ENCODE data around the gene TTC9. TPM values are rescaled to one million over a fixed set of nuclear protein-coding genes. Genes with fewer than 3 reads are reported as not detected.

The TTC9 gene
- total RNA-seq (2022; extraction: Qiagen RNA extraction; ENCODE audit: low read depth) = 1.7 to 2.6 TPM (median 2.0 TPM) in 5 replicates

GRCh38 chr14:70641548-70642302, at the start of gene TTC9:
Gene TTC9, plus strand, starts transcription at chr14:70641916. Its CDS starts 214 bp downstream, at chr14:70642130.

GRCh38 chr14:70600382-70601157, 41.1 kb upstream of the TTC9 start, which contains the start of gene MED6:
Gene MED6, minus strand, starts transcription at chr14:70600655. Its CDS starts 18 bp downstream, at chr14:70600637.

Other genes with a start within 250 kb of the TTC9 start
- 8.4 to 13.9 TPM (median 10.4 TPM) in 5 replicates for gene SYNJ2BP, start 224.8 kb upstream of the TTC9 start, total RNA-seq (2022; extraction: Qiagen RNA extraction; ENCODE audit: low read depth)
- 0.06 TPM in 2 of 5 replicates, not detected in the others for gene ADAM21, start 189.7 kb upstream of the TTC9 start, total RNA-seq (2022; extraction: Qiagen RNA extraction; ENCODE audit: low read depth)
- 0.03 to 0.04 TPM in 2 of 5 replicates, not detected in the others for gene ADAM20, start 106.9 kb upstream of the TTC9 start, total RNA-seq (2022; extraction: Qiagen RNA extraction; ENCODE audit: low read depth)
- 43.3 to 50.0 TPM (median 45.9 TPM) in 5 replicates for gene MED6, start 41.3 kb upstream of the TTC9 start, total RNA-seq (2022; extraction: Qiagen RNA extraction; ENCODE audit: low read depth)
- 4.3 to 5.5 TPM (median 4.9 TPM) in 5 replicates for gene MAP3K9, start 167.6 kb downstream of the TTC9 start, total RNA-seq (2022; extraction: Qiagen RNA extraction; ENCODE audit: low read depth)